Activated effector memory CD4-positive, alpha-beta T cell treated with Interleukin-2 at 50 U/mL for 16 hours (primary cell): ENCODE measurements around the gene GLT8D1.
"Not testable (repeated sequence)": the region's sequence is repeated elsewhere in the genome, so short reads cannot be mapped to it uniquely, and the experiment has no call there.

Experiments
- DNase-seq: peaks from one replicate; pipeline ENCODE4 v3.0.0-alpha.2; 2020

GLT8D1 gene

DNA sequence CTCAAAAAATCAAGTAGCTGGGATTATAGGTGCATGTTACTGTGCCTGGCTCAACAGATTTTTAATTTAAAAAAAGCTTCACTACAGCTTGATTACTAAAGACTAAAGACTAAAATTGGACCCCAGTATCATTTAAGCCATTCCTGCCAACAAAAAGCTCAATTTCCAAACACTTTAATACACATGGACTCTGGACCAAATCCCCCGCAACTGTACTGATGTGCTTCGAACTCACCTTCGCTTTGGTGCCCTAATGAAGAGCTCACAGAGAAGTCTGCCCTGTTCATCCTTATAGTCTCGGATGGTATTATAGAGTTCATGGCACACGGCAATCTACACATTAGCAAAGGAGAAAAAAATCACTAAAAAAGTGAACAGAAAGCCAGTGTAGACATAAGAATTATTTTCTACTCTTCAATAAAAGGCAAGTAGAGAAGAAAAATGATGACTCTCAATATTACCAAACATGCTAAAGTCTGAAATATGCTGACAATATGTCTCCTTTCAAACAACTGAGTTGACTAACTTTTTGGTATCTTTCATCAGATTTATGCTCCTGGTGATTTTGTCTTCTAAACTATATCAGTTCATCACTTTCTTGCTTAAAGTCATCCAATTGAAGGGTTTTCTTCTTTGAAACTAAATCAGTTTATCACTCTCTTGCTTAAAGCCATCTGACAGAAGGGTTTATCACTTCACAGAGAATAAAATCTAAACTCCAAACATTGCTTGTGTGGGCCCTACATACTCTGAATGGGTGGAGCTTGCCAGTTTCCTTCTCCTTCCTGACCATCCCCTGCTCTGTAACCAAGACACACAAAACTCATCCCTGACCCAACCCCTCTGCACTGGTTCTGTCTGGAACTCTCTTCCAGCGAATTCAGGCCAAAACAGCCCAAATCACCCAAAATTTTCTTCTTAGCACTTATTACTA is 27.1 kb downstream of the GLT8D1 start:
- no peak for DNase-seq

DNA sequence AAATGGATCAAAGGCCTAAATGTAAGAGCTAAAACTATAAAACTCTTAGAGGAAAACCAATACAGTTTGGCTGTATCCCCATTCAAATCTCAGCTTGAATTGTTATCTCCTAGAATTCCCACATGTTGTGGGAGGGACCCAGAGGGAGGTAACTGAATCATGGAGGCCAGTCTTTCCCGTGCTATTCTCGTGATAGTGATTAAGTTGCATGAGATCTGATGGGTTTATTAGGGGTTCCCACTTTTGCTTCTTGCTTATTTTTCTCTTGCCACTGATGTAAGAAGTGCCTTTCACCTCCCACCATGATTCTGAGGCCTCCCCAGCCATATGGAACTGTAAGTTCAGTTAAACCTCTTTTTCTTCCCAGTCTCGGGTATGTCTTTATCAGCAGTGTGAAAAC is 29.4 kb downstream of the GLT8D1 start:
- DNase-seq = not testable (repeated sequence)

DNA sequence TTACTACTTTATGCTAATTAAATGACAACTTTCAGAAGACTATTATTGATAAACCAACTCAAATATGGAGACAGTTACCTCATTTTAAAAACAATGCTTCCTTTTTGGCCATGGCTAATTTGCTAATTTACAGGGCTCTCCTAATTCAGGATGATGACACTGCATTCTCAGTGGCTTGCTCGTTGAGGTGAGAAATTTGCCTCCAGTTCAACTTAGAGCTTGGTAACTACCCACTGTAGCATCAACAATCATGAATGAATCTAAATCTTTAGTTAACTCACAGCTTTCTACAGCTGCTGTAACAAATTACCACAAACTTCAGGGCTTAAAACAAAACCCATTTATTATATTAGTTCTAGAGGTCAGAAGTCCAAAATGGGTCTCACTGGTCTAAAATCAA is 33.9 kb downstream of the GLT8D1 start:
- DNase-seq = no peak

DNA sequence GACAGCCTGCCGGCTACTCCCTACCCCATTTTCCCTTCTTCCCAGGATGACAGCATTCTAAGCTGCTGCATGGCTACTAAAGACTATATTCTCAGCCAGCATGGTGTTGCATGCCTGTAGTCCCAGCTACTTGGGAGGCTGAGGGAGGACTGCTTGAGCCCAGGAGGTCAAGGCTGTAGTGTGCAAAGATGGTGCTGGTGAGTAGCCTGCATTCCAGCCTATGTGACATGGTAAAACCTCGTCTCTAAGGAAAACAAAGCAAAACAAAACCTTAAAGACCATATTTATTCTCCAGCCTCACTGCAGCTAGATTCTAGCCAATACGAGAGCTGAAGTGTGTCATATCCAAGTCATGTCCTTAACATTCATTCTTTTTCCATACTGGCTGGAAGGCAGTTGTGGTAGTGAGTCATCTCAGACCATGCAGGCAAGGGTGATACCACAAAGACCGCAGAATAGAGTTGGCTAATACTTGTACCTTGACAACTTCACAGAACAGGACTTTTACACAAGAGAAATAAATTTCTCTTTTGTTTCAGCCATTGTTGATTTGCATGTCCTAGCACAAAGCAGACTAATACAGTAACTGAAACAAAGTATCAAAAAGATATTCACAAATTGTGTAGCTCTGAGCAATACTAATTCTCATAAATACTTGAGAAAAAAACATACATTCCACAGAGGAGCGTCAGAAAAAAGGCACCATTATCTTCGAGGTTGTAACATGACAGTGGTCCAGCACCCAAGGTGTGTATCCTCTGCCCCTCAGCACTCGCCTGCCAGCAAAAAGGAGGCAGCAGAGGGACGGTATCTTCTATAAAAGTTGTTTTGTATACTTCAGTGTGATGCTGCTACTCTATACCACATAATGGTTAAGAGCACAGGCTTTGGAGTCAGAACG is 34.7 kb downstream of the GLT8D1 start:
- DNase-seq = no peak

DNA sequence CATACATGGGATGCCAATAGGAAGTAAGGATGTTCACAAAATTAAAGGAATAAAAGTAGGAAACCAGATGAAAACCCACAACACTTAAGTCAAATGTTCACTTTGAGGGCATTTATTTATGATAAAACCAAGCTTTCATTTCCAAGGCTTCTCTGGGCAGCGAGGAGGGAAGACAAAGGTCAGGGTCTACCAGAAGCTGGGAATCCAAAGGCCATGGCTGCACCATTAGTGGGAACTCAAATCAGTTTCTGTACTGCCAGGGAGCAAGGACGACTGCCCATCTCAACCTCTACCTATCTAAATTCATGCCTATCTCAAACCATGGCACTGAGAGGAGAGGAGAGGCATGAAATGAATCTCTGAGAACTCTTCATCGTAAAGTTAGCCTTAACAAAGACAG is 42.5 kb downstream of the GLT8D1 start:
- no peak for DNase-seq

DNA sequence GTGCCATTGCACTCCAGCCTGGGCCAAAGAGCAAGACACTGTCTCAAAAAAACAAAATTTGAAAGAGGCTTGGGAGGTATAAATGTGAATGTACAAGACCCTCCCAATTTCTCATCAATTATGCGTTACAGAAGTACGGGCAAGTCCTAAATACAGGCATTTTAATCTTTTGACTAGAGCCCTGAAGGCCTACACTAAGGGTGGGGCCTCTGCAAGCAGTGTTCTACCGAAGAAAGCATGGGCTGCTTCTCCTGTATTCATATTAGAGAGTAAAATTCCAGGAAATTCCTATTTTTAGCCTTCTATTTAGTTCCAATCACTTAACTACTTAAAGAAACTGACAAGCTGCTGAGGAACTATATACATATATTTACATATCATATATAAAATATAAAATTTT is 45.5 kb downstream of the GLT8D1 start:
- DNase-seq = no peak

DNA sequence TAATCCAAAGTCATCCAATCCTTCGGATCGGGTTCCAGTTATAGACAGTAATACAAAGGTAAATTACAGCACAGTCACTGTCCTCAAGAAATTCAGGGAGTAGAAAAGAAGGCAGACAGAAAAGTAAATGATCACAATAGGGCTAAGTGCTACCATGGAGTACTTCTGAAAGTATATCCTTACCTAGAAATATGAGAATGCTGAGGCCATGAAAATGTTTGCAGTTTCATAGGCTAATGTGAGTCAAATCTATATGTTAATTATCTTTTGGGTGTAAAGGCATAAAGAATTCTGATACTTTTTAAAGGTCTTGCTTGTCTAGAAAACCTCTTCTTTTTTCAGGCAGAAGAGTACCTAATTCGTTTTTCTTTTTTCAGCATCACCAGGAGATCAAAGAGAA is 49.7 kb downstream of the GLT8D1 start:
- no peak for DNase-seq

DNA sequence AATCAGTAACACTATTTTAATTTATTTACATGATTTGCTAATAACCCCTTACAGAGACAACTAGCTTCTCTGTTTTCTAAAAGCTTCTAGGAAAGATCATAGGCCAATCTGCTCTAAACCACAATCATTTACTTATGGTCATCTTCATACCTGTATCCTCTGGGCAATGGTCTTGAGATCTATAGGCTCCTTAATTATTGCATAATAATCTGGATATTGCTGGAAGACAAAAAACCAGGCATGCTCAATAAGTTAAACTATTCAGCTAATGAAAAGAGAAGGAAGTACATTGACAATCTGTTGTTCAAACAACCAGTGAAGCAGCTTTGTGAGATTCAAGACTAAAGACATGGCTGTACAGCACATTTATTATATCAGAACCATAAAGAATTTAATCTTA is 54.0 kb downstream of the GLT8D1 start:
- no peak for DNase-seq

DNA sequence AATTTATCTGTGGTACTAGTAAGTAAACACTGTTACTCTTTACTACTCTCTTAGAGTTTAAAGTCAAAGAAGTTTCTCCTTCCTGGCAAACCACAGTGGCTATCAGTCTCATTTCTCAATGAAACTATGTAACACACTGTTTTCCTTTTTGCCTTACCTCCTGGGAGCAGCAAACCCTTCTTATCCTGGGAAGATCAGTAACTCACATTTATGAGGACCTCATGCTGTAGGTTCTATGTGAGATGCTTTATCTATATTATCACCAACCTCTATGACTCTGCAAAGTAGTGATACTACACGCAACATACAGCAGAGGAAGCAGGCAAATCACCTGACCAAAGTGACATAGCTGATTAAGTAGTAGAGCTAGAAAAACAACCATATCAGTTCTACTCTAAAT is 55.2 kb downstream of the GLT8D1 start:
- no peak for DNase-seq

DNA sequence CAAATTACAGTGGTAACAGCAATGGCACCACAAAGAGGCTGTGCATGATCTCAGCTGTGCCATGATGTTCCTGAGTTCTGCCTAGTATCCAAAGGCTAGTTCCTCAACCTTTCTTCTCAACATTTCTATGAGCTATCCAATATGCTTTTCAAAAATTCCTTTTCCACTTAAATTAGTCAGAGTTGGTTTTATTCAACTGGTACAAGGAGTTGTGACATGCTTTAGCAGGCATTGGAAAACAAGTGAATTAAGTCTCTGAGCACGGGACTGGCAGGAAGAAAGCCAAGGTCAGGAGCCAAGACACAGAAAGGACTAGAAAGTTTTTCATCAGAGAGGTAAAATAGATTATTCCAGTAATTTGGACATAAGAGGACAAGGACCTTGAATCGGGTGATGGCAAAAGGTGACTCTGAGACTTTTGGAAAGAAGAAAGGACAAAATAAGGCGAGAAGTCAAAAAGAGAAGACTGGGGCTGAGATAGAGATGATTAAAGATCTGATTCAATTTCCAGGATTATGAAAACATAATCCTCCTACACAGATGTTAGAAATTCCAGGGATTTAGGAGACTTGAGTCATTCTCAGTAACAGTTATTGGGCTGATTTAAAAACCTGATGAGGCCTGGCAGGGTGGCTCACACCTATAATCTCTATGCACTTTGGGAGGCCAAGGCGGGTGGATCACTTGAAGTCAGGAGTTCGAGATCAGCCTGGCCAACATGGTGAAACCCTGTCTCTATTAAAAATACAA is 56.0 kb downstream of the GLT8D1 start:
- DNase-seq = no peak

DNA sequence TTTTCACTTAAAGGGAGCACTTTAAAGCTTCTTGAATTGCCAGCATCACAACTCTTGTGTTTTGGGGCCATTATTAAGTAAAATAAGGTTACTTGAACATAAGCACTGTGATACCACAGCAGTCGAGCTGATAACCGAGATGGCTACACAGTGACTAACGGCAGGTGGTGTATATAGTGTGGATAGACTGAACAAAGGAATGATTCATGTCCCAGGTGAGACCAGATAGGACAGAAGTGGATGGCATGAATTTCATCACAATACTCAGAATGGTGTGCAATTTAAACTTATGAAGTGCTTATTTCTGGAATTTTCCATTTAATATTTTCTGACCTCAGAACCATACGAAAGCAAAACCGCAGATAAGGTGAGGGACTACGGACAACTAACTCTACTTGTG is 60.0 kb downstream of the GLT8D1 start:
- no peak for DNase-seq
